NCI-H524 (cell line): ENCODE results near the gene GLUL.

Experiments used
- DNase-seq, 2 experiments: peaks; one replicate each; lab custom pipeline; 2025; lab: John Stamatoyannopoulos, UW

GLUL gene

GRCh38 chr1:182391362-182392049, at the start of gene GLUL:
GLUL (minus strand) TSS chr1:182391790; CDS start chr1:182388737, 3,053 bp downstream.
- DNase-seq, result peak; percentile 87 to 92

DNA sequence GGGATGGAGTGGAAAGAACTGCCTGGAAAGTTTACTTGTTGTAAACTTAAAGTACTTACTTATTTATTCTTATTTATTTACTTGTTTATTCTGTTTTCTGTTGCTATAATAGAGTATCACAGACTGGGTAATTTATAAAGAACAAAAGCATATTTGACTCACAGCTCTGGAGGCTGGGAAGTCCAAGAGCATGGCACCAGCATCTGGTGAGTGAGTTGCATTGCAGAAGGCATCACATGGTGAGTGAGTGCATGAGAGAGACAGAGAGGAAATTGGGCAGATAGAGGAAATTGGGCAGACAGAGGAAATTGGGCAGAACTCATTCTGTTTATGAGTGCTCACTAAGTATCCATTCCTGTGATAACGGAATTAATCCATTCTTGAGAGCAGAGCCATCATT, 46.7 kb upstream of the GLUL start:
- DNase-seq, result peak in 1 of 2 experiments; percentile 12

GRCh38 chr1:182433580-182433979, 42.0 kb upstream of the GLUL start:
- DNase-seq, result no peak

- DNase-seq, result no peak
These were observed 39.7 kb upstream of the GLUL start for GRCh38 chr1:182431278-182431677.

DNA sequence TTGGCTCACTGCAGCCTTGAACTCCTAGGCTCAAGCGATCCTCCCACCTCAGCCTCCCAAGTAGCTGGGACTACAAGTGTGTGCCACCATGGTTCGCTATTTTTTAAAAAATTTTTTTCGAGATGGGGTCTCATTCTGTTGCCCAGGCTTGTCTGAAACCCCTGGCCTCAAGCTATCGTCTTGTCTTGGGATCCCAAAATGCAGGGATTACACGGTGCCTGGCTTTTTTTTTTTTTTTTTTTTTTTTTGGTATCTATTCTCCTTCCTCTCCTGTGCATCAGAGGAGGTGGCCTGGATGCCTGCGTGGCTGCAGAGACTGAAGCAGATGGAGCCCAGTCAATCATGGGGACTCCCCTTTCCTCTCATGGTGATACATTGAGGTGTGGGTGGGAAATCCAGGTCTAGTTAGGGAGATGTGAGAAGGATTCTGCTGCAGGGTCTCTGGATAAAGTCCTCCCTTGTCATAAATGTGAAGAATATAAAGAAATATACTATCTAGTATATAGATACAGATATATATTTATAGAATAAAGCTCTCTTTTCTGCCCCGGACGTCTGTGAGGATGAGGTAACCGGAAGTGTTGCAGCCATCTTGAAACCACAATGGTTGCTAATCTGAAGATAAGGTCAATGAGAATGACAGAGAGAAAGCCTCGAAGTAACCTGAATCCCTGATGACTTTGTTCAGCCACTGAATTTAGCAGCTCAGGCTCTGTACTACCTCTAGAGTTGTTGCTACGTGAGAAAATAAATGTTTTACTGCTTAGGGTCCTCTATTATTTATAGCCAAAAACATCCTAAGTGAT, 38.9 kb upstream of the GLUL start:
- DNase-seq, result no peak

DNA sequence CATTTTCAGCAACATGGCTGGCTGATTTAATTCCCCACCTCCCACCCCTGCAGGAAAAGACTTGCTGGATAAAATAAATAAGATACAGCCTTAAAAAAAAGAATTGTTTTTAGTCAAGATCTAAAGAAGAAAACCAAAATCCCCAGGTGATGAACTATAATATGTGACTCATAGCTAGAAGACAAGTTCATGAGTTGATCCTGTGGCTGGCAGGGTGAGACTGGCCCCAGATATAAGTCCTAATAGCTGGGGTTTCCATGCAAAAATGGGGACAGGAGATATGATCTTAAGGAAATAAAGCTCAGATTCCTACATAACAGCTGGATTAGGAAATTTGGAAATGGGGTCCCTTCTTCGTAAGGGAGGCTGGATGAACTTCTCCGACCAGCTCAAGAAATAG, 36.5 kb upstream of the GLUL start:
- DNase-seq, result no peak

- no peak for DNase-seq
These were observed 35.1 kb upstream of the GLUL start for GRCh38 chr1:182426442-182427430.

DNA sequence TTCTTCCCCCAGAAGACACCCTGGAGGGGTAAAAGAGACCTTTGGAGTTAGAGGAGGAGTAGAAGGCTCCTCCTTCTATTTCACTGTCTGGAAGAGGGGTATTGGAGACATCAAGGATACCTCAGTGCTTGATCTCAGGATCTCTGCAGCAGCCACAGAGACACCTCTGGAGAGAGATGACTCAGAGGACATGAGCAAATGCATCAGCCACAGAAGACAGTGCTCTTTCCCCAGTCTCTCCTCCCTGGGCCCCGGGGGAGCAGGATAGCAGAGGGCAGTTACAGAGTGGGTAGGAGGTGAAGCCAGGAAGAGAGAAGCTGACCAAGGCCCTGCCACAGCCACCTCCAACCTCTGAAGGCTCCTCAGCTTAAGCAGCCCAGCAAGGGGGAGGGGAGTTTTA, 24.2 kb upstream of the GLUL start:
- DNase-seq, result no peak

DNA sequence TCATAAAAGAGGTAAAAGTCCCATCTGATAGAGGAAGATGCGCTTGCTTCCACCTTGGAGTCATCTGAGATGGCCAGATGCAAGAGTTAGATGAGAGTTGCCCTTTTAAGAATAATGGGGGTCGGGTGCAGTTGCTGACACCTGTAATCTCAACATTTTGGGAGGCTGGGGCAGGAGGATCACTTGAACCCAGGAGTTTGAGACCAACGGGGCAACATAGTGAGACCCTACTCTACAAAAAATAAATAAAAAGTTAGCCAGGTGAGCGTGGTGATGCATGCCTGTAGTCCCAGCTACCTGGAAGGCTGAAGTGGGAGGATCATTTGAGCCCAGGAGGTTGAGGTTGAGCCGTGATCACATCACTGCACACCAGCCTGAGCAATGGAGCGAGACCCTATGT, 22.4 kb upstream of the GLUL start:
- no peak for DNase-seq

- DNase-seq, result no peak
These were observed 21.9 kb upstream of the GLUL start for GRCh38 chr1:182413486-182413885.

- DNase-seq, result no peak
These were observed 19.2 kb upstream of the GLUL start for GRCh38 chr1:182410620-182411273.

DNA sequence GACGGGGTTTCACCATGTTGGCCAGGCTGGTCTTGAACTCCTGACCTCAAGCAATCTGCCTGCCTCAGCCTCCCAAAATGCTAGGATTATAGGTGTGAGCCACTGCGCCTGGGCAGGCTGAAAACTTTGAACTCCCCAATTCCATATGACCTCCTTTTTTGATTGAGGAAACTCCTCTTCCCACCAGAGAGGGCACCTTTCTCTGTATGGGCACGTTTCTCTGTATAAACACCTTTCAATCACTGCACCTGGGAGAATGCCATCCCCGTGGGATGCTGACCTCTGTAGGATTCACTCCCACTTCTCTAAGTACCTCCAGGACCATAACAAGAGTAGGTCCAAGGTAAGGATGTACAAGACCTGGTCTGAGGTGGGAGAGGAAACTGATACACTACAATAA, 18.5 kb upstream of the GLUL start:
- no peak for DNase-seq

- DNase-seq, result no peak
These were observed 17.0 kb upstream of the GLUL start for GRCh38 chr1:182408435-182409075.

- DNase-seq, result no peak
These were observed 16.1 kb upstream of the GLUL start for GRCh38 chr1:182407724-182408123.

DNA sequence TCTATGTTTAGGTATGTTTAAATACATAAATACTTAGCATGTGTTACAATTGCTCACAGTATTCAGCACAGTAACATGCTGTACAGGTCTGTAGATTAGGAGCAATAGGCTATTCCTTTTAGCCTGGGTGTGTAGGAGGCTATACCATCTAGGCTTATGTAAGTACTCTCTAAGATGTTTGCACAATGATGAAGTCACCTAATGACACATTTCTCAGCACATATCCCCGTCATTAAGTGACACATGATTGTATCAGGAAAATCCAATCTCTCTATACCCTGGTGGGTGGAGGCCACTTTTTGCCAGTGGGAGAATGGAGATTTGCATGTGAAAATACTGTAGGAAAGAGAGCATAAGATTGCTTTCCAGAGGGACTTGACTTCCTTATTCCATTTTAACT, 14.4 kb upstream of the GLUL start:
- DNase-seq, result no peak

- DNase-seq, result no peak
These were observed 14.0 kb upstream of the GLUL start for GRCh38 chr1:182405578-182405977.

DNA sequence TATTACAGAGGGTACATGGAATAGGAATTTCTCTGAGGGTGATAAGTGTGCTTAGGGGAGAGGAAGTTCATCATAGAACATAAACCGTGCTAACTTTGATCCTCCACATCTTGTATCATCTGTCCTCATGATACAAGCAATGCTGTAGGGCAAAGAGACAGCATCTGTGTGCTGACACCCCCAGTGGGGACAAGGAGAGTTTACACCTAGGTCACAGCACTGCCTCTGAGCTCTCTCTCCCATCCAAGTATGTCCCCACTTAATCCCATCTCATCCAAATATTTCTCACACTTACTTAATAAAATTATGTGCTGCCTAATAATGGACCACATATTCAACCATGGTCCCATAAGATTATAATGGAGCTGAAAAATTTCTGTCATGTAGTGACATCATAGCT, 13.2 kb upstream of the GLUL start:
- DNase-seq, result peak; percentile 11 to 40

DNA sequence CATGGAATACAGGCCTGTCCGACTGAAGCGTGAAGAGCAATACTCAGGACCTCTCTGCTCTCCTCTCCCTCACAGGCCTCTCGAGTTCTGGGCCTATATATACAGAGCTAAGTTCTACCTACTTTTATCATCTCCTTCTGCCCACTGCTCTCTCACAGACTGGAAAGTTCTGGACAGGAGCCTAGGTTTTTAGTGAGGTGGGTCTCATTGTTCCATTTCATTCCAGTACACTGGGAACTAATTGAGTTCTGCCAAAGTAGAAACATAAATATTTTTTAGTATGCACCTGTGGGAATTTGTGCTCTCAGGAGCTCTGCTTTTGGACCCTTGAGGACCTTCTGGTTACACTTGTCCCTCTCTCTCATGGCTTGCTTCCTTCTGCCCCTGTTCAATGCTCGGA, 9.0 kb upstream of the GLUL start, which contains the start of gene TEDDM1:
TEDDM1 (minus strand) TSS at position 101 of the 400 bp plus-strand sequence. CDS start 182 bp downstream, outside the sequence.
- DNase-seq, result no peak

DNA sequence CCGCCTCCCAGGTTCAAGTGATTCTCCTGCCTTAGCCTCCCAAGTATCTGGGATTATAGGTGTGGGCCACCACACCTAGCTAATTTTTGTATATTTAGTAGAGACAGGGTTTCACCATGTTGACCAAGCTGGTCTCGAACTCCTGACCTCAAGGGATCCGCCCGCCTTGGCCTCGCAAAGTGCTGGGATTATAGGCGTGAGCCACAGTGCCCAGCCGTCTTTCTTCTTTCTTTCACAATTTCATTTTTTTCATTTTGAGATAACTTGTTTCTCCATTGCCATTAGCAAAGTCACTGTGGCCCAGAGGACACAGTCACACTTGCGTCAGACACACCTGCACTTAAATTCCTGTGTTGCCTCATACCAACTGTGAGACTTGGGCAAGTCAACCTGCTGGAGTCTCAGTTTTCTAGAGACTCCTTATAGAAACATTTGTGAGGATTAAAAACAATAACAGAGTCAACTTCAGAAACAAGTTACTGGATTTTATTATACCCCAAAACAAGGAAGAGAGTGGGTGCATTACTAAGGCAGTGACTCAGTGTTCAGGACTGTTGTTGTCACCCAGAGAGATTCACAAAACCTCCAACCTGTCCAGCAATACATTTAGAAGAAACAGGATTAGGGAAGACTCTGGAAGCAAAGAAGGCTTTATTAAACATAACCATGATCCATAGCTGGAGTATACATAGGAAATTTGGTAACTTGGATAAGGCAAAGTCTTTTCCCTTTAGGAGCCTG, 6.2 kb upstream of the GLUL start:
- no peak for DNase-seq

DNA sequence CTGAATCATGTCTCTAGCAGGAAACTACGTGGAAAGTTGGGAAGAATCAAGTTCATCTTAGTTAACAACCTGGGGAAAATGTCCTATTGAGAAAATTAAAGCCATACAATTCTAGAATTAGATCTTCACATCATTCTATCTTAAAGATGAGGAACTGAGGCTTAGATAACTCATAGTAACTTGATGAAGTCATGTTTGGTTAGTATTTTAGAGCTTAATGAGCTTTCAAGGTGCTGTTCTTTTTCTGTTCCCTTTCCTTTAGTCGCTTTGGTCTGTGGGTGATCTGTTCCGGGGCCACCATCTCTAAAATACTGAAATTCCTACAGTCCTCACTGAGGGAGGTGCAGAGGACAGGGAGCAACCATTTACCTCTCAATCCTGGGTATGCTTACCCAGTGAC, 4.3 kb upstream of the GLUL start:
- no peak for DNase-seq
